PC-9 (cell line): Measurements from ENCODE around the gene NYAP2. TPM values are rescaled to one million over a fixed set of nuclear protein-coding genes. Genes with fewer than 3 reads are reported as not detected.

ENCODE experiments used
- BruUV-seq: library from RNA; stranded (reverse); fragments of 400-500 nt; replicated peaks from 2 replicates; lab custom pipeline; 2021; lab: Mats Ljungman, UMichigan
- CTCF ChIA-PET: fragments of 300-600 bp; sonication (Branson Sonifier 250); formaldehyde crosslinking; loops from one replicate; lab custom pipeline; 2022; ENCODE audit warnings: antibody characterized with exemption; lab: Charles Lee
- POLR2A ChIA-PET: fragments of 300-600 bp; sonication (Branson Sonifier 250); formaldehyde crosslinking; loops from one replicate; lab custom pipeline; 2022; ENCODE audit warnings: antibody characterized with exemption; ENCODE audit not compliant: unreplicated experiment; lab: Charles Lee
- DNase-seq, 2 experiments: peaks; one replicate each; pipeline versions ENCODE4 v3.0.0 to v3.0.0-alpha.2; 2015 to 2022; ENCODE audit warnings: mixed read lengths in 1 of 2
- H2AFZ ChIP-seq: fragments of 200-600 bp; sonication (generic); 2 replicates; pipeline ENCODE4 v1.8.1; 2017; ENCODE audit warnings: antibody characterized with exemption
- H3F3A ChIP-seq: fragments of 200-600 bp; sonication (generic); 2 replicates; pipeline ENCODE4 v1.8.1; 2017; ENCODE audit warnings: antibody characterized with exemption, mild to moderate bottlenecking, low read depth; ENCODE audit not compliant: insufficient read depth
- H3K27ac ChIP-seq: fragments of 200-600 bp; sonication (generic); 2 replicates; pipeline ENCODE4 v1.6.1; 2016; ENCODE audit warnings: mixed run types
- H3K27me3 ChIP-seq: fragments of 200-600 bp; sonication (generic); 2 replicates; pipeline ENCODE4 v1.6.1; 2016; ENCODE audit warnings: low read depth, mixed run types; ENCODE audit not compliant: insufficient read depth
- H3K36me3 ChIP-seq: fragments of 200-600 bp; sonication (generic); 2 replicates; pipeline ENCODE4 v1.6.1; 2016; ENCODE audit warnings: low read depth, mixed run types
- H3K4me1 ChIP-seq: fragments of 200-600 bp; sonication (generic); replicated peaks from 2 replicates; pipeline ENCODE4 v1.6.1; 2016; ENCODE audit warnings: mixed run types; ENCODE audit not compliant: insufficient read depth
- H3K4me2 ChIP-seq: fragments of 200-600 bp; sonication (generic); 2 replicates; pipeline ENCODE4 v1.6.1; 2017; ENCODE audit warnings: mixed run types
- H3K4me3 ChIP-seq: fragments of 200-600 bp; sonication (generic); 2 replicates; pipeline ENCODE4 v1.6.1; 2016; ENCODE audit warnings: mixed run types
- H3K79me2 ChIP-seq: fragments of 200-600 bp; sonication (generic); 2 replicates; pipeline ENCODE4 v1.6.1; 2017; ENCODE audit warnings: low read depth, mixed run types
- H3K9me2 ChIP-seq: fragments of 200-600 bp; sonication (generic); 2 replicates; pipeline ENCODE4 v1.8.1; 2017; ENCODE audit warnings: mild to moderate bottlenecking; ENCODE audit not compliant: insufficient read depth
- H3K9me3 ChIP-seq: fragments of 200-600 bp; sonication (generic); 2 replicates; pipeline ENCODE4 v1.8.1; 2016; ENCODE audit warnings: low read depth; ENCODE audit not compliant: insufficient read depth
- H4K20me1 ChIP-seq: fragments of 200-600 bp; sonication (generic); 2 replicates; pipeline ENCODE4 v1.8.1; 2017; ENCODE audit not compliant: insufficient read depth
- EZH2 ChIP-seq: fragments of 200-600 bp; sonication (generic); IDR thresholded peaks from 2 replicates; pipeline ENCODE4 v1.8.0; 2017; ENCODE audit warnings: antibody characterized with exemption, low read depth
- intact Hi-C: fragments of 100-400 bp; cut with micrococcal nuclease; formaldehyde crosslinking; loops from one replicate; pipeline ENCODE4 v1.10.0; 2022; ENCODE audit not compliant: unreplicated experiment
- total RNA-seq: library from RNA; stranded (reverse); gene quantifications from 2 replicates; pipeline ENCODE4 v1.2.3, GENCODE V29; 2021
- TF ChIP-seq, protein P1 (sequence below): fragments of 200-600 bp; sonication (generic); conservative IDR thresholded peaks from 2 replicates; pipeline ENCODE4 v1.6.1; 2017; ENCODE audit warnings: mixed run types, antibody characterized with exemption, mild to moderate bottlenecking, moderate library complexity

NYAP2 gene
- total RNA-seq, 1 experiment from 2014 or later: 0.65 TPM

DNA sequence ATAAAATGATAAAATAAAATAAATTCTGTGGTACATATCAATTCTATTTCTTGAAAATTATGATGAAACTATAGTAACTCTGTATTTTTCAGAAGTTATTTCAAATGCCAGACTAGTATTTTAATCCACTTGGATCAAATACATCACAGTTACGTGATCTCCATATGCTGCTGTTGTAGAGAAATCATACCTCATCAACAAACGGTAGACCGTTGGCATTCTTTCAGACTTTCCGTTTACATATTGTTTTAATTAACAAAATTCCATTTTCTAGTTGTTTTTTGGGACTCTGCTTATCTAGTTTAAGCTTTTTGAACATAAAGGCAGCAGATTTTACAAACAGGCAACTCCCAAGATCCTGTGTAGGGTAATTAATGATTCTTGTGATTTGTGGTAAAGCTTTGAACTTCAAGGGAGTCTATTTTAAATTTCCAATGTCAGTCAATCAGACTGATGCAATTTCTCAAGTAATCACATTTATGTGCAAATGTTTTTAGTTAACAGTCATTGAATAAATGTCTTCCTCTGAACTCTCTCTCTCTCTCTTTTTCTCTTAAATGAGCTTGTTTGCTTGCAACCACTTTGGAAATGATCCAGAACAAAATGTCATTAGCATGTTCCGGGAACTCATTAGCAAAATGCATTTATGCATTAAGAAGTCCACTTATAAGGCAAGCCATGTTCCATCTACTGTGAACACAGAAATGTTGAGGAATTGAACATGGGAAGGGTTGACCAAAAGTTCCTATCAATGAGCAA, 31.8 kb downstream of the NYAP2 start:
- TF ChIP-seq, protein P1, sequence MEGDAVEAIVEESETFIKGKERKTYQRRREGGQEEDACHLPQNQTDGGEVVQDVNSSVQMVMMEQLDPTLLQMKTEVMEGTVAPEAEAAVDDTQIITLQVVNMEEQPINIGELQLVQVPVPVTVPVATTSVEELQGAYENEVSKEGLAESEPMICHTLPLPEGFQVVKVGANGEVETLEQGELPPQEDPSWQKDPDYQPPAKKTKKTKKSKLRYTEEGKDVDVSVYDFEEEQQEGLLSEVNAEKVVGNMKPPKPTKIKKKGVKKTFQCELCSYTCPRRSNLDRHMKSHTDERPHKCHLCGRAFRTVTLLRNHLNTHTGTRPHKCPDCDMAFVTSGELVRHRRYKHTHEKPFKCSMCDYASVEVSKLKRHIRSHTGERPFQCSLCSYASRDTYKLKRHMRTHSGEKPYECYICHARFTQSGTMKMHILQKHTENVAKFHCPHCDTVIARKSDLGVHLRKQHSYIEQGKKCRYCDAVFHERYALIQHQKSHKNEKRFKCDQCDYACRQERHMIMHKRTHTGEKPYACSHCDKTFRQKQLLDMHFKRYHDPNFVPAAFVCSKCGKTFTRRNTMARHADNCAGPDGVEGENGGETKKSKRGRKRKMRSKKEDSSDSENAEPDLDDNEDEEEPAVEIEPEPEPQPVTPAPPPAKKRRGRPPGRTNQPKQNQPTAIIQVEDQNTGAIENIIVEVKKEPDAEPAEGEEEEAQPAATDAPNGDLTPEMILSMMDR: no peak
- TF ChIP-seq EZH2: no peak
- H3K4me2 ChIP-seq: no peak overlapping the region
- no peaks in the 10 kb centered on the region for H3K79me2 ChIP-seq
- BruUV-seq: no TSS peak
- POLR2A ChIA-PET: no interaction called here
- no peaks in the 10 kb centered on the region for H3K36me3 ChIP-seq
- CTCF ChIA-PET: no interaction called here
- no peaks in the 10 kb centered on the region for H3F3A ChIP-seq
- no peaks in the 10 kb centered on the region for H4K20me1 ChIP-seq
- no peaks in the 10 kb centered on the region for H3K27me3 ChIP-seq
- H2AFZ ChIP-seq: no peak overlapping the region
- no peak for DNase-seq
- no peak overlapping the region for H3K4me3 ChIP-seq
- H3K4me1 ChIP-seq: no peaks in the 10 kb centered on the region
- no peak overlapping the region for H3K27ac ChIP-seq
- H3K9me3 ChIP-seq: no peaks in the 10 kb centered on the region
- intact Hi-C loops: no loop called here
- no peaks in the 10 kb centered on the region for H3K9me2 ChIP-seq

DNA sequence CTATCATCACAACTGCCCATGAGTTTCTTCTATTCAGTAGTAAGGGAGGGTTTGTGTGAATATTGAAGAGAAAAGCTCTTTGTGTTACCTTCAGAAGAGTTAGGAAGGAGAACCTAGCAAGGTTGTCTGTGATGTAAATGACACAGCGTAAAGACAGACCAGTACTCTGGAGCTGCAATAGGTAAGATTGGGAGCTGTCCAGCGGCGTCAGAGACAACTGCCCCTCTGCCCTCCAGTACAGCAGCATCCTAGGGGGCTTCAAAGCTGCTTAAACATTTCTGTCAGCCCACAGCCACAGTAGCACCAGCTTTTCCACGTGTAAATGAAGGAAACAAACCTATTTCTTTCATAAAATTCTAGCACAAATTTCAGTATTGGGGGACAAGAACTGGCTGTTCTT, 34.5 kb downstream of the NYAP2 start:
- TF ChIP-seq EZH2: no peak
- TF ChIP-seq, protein P1: no peak
- Histone ChIP-seq H3K36me3 (no peaks in the 10 kb centered on the region), H3K4me2 (no peak overlapping the region), H3K9me3 (no peaks in the 10 kb centered on the region), H4K20me1 (no peaks in the 10 kb centered on the region), H3K4me1 (no peaks in the 10 kb centered on the region), H2AFZ (no peak overlapping the region), H3K9me2 (no peaks in the 10 kb centered on the region), H3K4me3 (no peak overlapping the region), H3K27ac (no peak overlapping the region), H3F3A (no peaks in the 10 kb centered on the region), H3K27me3 (no peaks in the 10 kb centered on the region), H3K79me2 (no peaks in the 10 kb centered on the region)
- intact Hi-C loops: no loop called here
- no peak for DNase-seq
- CTCF ChIA-PET: interaction anchor here (0.6 kb wide), 2 partner anchors 9 to 13 kb away, joined by 3 to 6 read pairs; no protein-coding TSS in a partner anchor
- POLR2A ChIA-PET: interaction anchor here (0.6 kb wide), 1 partner anchor 412 kb away, joined by 25 read pairs; no protein-coding TSS in a partner anchor
- no TSS peak for BruUV-seq

DNA sequence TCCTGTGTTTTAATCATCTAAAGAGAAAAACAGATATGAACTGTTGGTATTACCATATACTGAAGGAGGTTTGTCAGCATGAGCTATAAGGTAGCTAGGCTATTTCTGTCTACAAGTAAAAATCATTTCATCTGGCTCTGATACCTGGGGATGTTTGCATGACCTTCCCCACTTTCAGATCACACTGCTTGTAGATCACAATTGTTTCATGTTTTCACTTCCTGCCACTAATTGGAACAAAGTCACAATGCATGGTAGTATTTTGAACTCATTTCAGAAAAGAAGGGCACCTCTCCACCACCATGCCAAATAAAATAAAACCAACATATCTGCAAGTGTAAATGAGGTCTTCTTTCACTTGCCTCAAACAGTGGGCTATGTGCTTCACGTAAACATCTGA, 37.8 kb downstream of the NYAP2 start:
- no peaks in the 10 kb centered on the region for H3F3A ChIP-seq
- no peak for TF ChIP-seq EZH2
- TF ChIP-seq, protein P1: no peak
- H3K4me3 ChIP-seq: no peak overlapping the region
- no peaks in the 10 kb centered on the region; the same call in 1 of the 2 replicates for H3K9me2 ChIP-seq
- H3K4me1 ChIP-seq: no peaks in the 10 kb centered on the region
- ChIA-PET CTCF (no interaction called here), POLR2A (no interaction called here)
- no peaks in the 10 kb centered on the region for H3K36me3 ChIP-seq
- no peaks in the 10 kb centered on the region for H3K27me3 ChIP-seq
- BruUV-seq: no TSS peak
- H3K27ac ChIP-seq: no peak overlapping the region
- intact Hi-C loops: no loop called here
- H2AFZ ChIP-seq: no peak overlapping the region
- H4K20me1 ChIP-seq: no peaks in the 10 kb centered on the region
- no peak for DNase-seq
- H3K9me3 ChIP-seq: no peaks in the 10 kb centered on the region
- H3K79me2 ChIP-seq: no peaks in the 10 kb centered on the region
- no peak overlapping the region for H3K4me2 ChIP-seq
